Hematopoietic multipotent progenitor cell treated with erythropoietin and hydrocortisone succinate and interleukin-3 and kit ligand, for 4 days (in vitro differentiated cells): ENCODE data around the gene LUC7L.
"Not testable (repeated sequence)": the region's sequence is repeated elsewhere in the genome, so short reads cannot be mapped to it uniquely, and the experiment has no call there.

Experiments
- DNase-seq: peaks from one replicate; pipeline ENCODE4 v3.0.0-alpha.2; 2015

The LUC7L gene

DNA sequence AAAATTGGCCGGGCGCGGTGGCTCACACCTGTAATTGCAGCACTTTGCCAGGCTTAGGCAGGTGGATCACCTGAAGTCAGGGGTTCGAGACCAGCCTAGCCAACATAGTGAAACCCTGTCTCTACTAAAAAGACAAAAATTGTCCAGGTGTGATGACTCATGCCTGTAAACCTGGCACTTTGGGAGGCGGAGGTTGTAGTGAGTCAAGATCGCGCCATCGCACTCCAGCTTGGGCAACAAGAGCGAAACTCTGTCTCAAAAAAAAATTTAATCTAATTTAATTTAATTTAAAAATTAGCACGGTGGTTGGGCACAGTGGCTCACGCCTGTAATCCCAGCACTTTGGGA, 50.6 kb downstream of the LUC7L start:
- DNase-seq, result peak; percentile 41

- peak; percentile 51 for DNase-seq
Observed at GRCh38 chr16:177981-178667, 51.1 kb downstream of the LUC7L start.

GRCh38 chr16:177394-177822, 51.8 kb downstream of the LUC7L start:
- peak; percentile 53 for DNase-seq

- not testable (repeated sequence) for DNase-seq
Observed at GRCh38 chr16:176477-177382, 52.5 kb downstream of the LUC7L start, which contains the start of gene HBA1. Gene HBA1 (plus strand): TSS chr16:176680. CDS start chr16:176717, 37 bp downstream.

DNA sequence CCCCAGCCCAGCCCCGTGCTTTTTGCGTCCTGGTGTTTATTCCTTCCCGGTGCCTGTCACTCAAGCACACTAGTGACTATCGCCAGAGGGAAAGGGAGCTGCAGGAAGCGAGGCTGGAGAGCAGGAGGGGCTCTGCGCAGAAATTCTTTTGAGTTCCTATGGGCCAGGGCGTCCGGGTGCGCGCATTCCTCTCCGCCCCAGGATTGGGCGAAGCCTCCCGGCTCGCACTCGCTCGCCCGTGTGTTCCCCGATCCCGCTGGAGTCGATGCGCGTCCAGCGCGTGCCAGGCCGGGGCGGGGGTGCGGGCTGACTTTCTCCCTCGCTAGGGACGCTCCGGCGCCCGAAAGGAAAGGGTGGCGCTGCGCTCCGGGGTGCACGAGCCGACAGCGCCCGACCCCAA, 53.2 kb downstream of the LUC7L start:
- not testable (repeated sequence) for DNase-seq

DNA sequence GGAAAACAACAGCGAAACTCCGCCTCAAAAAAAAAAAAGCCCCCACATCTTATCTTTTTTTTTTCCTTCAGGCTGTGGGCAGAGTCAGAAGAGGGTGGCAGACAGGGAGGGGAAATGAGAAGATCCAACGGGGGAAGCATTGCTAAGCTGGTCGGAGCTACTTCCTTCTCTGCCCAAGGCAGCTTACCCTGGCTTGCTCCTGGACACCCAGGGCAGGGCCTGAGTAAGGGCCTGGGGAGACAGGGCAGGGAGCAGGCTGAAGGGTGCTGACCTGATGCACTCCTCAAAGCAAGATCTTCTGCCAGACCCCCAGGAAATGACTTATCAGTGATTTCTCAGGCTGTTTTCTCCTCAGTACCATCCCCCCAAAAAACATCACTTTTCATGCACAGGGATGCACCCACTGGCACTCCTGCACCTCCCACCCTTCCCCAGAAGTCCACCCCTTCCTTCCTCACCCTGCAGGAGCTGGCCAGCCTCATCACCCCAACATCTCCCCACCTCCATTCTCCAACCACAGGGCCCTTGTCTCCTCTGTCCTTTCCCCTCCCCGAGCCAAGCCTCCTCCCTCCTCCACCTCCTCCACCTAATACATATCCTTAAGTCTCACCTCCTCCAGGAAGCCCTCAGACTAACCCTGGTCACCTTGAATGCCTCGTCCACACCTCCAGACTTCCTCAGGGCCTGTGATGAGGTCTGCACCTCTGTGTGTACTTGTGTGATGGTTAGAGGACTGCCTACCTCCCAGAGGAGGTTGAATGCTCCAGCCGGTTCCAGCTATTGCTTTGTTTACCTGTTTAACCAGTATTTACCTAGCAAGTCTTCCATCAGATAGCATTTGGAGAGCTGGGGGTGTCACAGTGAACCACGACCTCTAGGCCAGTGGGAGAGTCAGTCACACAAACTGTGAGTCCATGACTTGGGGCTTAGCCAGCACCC, 54.0 kb downstream of the LUC7L start:
- peak; percentile 92 for DNase-seq

- peak; percentile 48 for DNase-seq
Observed at GRCh38 chr16:173928-174769, 55.1 kb downstream of the LUC7L start.

GRCh38 chr16:173211-173854, 55.9 kb downstream of the LUC7L start:
- DNase-seq, result not testable (repeated sequence)

DNA sequence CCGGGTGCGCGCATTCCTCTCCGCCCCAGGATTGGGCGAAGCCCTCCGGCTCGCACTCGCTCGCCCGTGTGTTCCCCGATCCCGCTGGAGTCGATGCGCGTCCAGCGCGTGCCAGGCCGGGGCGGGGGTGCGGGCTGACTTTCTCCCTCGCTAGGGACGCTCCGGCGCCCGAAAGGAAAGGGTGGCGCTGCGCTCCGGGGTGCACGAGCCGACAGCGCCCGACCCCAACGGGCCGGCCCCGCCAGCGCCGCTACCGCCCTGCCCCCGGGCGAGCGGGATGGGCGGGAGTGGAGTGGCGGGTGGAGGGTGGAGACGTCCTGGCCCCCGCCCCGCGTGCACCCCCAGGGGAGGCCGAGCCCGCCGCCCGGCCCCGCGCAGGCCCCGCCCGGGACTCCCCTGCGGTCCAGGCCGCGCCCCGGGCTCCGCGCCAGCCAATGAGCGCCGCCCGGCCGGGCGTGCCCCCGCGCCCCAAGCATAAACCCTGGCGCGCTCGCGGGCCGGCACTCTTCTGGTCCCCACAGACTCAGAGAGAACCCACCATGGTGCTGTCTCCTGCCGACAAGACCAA, 56.8 kb downstream of the LUC7L start, which contains the start of gene HBA2:
Gene HBA2 (plus strand): TSS at position 503 of the 568 bp plus-strand sequence. CDS start 37 bp downstream, at position 540.
- DNase-seq, result not testable (repeated sequence)

DNA sequence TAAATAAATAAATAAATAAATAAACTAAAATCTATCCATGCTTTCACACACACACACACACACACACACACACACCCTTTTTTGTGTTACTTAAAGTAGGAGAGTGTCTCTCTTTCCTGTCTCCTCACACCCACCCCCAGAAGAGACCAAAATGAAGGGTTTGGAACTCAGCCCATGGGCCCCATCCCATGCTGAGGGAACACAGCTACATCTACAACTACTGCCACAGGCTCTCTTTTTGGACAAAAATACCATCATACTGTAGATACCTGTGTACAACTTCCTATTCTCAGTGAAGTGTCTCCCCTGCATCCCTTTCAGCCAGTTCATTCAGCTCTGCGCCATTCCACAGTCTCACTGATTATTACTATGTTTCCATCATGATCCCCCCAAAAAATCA, 58.5 kb downstream of the LUC7L start:
- DNase-seq, result no peak

GRCh38 chr16:170088-170507, 59.2 kb downstream of the LUC7L start:
- not testable (repeated sequence) for DNase-seq

GRCh38 chr16:169014-169413, 60.2 kb downstream of the LUC7L start:
- DNase-seq, result no peak

DNA sequence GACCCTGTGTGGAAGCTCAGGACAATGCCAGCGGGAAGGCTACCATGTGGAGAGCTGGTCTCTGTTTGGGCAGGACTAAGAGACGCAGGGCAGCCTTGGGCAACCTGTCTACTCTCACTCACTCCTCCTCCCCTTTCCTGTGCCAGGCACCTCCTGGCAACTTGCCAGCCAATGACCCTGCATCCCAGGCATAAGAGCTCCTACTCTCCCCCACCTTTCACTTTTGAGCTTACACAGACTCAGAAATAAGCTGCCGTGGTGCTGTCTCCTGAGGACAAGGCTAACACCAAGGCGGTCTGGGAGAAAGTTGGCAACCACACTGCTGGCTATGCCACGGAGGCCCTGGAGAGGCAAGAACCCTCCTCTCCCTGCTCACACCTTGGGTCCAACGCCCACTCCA, 60.8 kb downstream of the LUC7L start:
- DNase-seq, result peak; percentile 34

GRCh38 chr16:167122-167690, 62.0 kb downstream of the LUC7L start:
- DNase-seq, result no peak

- DNase-seq, result no peak
Observed at GRCh38 chr16:166375-167121, 62.7 kb downstream of the LUC7L start.

GRCh38 chr16:165539-166374, 63.5 kb downstream of the LUC7L start, which contains the start of gene HBM:
Gene HBM (plus strand): TSS chr16:165978. CDS start chr16:165998, 20 bp downstream.
- DNase-seq, result peak; percentile 58

DNA sequence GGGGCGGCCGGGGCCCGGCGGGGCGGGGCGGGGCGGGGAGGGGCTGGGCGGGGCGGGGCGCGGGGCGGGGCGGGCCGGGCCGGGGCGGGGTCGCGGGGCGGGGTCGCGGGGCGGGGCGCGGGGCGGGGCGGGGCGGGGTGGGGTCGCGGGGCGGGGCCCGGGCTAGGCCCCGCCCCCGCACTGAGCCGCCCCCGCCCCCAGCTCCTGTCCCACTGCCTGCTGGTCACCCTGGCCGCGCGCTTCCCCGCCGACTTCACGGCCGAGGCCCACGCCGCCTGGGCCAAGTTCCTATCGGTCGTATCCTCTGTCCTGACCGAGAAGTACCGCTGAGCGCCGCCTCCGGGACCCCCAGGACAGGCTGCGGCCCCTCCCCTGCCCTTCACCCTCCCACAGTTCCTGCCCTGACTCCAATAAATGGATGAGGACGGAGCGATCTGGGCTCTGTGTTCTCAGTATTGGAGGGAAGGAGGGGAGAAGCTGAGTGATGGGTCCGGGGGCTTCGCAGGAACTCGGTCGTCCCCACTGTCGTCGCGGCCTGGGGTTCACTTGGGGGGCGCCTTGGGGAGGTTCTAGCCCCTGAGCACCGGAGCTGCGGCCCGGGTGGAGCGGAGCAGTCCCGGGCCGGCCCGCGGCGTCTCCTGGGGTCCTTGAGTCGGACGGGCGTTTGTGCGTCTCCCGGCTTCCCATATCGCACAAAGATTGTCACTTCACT, 64.3 kb downstream of the LUC7L start:
- DNase-seq, result no peak
